HFFc6 (cell line): ENCODE measurements around the gene PLB1. TPM values are rescaled to one million over a fixed set of nuclear protein-coding genes. Genes with fewer than 3 reads are reported as not detected.

Experiments
- DNase-seq: peaks from one replicate; pipeline ENCODE4 v3.0.0-alpha.2; 2018
- H3K27ac Mint-ChIP-seq: 2 replicates; pipeline ENCODE4 v1.8.0; 2020; ENCODE audit warnings: mild to moderate bottlenecking, mixed read lengths
- H3K27me3 Mint-ChIP-seq: 2 replicates; pipeline ENCODE4 v1.8.0; 2021; ENCODE audit warnings: mild to moderate bottlenecking, moderate library complexity, mixed read lengths; ENCODE audit not compliant: insufficient read depth
- H3K36me3 Mint-ChIP-seq: 2 replicates; pipeline ENCODE4 v1.8.0; 2021; ENCODE audit warnings: low read depth, mixed read lengths
- H3K4me1 Mint-ChIP-seq: 2 replicates; pipeline ENCODE4 v1.8.0; 2020; ENCODE audit warnings: low read depth, mixed read lengths
- H3K4me3 Mint-ChIP-seq: 2 replicates; pipeline ENCODE4 v1.8.0; 2020; ENCODE audit warnings: mild to moderate bottlenecking, moderate library complexity, mixed read lengths
- H3K9me3 Mint-ChIP-seq: 2 replicates; pipeline ENCODE4 v1.8.0; 2020; ENCODE audit warnings: mild to moderate bottlenecking, mixed read lengths
- CTCF ChIP-seq: fragments of 200-600 bp; sonication (generic); IDR thresholded peaks from 2 replicates; pipeline ENCODE4 v1.5.0; 2021; ENCODE audit warnings: antibody characterized with exemption, mild to moderate bottlenecking
- total RNA-seq, 6 experiments: library from RNA; stranded (reverse); fragmentation: NEBNext Ultra II Directional; extraction: Animal tissue kit (Norgen Biotek cat#: 25700); gene quantifications; 2 replicates in 1 of 6; 3 replicates in 5 of 6; pipeline ENCODE4 v1.2.3, GENCODE V29; 2021

PLB1 gene
- total RNA-seq, 6 experiments from 2014 or later, result 0.36 to 0.95 (median 0.62) TPM

GRCh38 chr2:28628506-28628905 lies 132.6 kb downstream of the PLB1 start:
- Mint-ChIP-seq H3K4me1 (peaks cover 31% of the 10 kb centered on the region), H3K9me3 (no peaks in the 10 kb centered on the region), H3K4me3 (no peak overlapping the region), H3K36me3 (no peaks in the 10 kb centered on the region), H3K27me3 (peaks cover 3% of the 10 kb centered on the region), H3K27ac (no peak overlapping the region)
- TF ChIP-seq CTCF, result no peak
- no peak for DNase-seq

- Mint-ChIP-seq H3K27ac (no peak overlapping the region), H3K36me3 (no peaks in the 10 kb centered on the region), H3K9me3 (no peaks in the 10 kb centered on the region), H3K27me3 (peaks cover 3% of the 10 kb centered on the region), H3K4me1 (peaks cover 36% of the 10 kb centered on the region), H3K4me3 (no peak overlapping the region)
- no peak for TF ChIP-seq CTCF
- DNase-seq, result no peak
These were observed 133.1 kb downstream of the PLB1 start for GRCh38 chr2:28628987-28629386.

- DNase-seq, result no peak
- Mint-ChIP-seq H3K27me3 (peaks cover 3% of the 10 kb centered on the region), H3K4me3 (no peak overlapping the region), H3K36me3 (no peaks in the 10 kb centered on the region), H3K9me3 (no peaks in the 10 kb centered on the region), H3K4me1 (peaks cover 37% of the 10 kb centered on the region), H3K27ac (no peak overlapping the region)
- no peak for TF ChIP-seq CTCF
These were observed 134.1 kb downstream of the PLB1 start for GRCh38 chr2:28629910-28630309.

- no peak for DNase-seq
- no peaks in the 10 kb centered on the region for H3K9me3 Mint-ChIP-seq
- H3K4me3 Mint-ChIP-seq, result no peak overlapping the region
- H3K36me3 Mint-ChIP-seq, result no peaks in the 10 kb centered on the region
- peaks cover 33% of the 10 kb centered on the region for H3K4me1 Mint-ChIP-seq
- no peak overlapping the region for H3K27ac Mint-ChIP-seq
- TF ChIP-seq CTCF, result no peak
- H3K27me3 Mint-ChIP-seq, result peaks cover 3% of the 10 kb centered on the region
These were observed 134.5 kb downstream of the PLB1 start for GRCh38 chr2:28630341-28630740.

GRCh38 chr2:28631514-28632206 lies 135.8 kb downstream of the PLB1 start:
- H3K27ac Mint-ChIP-seq, result no peak overlapping the region
- peaks cover 28% of the 10 kb centered on the region for H3K4me1 Mint-ChIP-seq
- no peak for TF ChIP-seq CTCF
- no peak for DNase-seq
- H3K36me3 Mint-ChIP-seq, result no peaks in the 10 kb centered on the region
- H3K27me3 Mint-ChIP-seq, result peaks cover 3% of the 10 kb centered on the region
- no peaks in the 10 kb centered on the region for H3K9me3 Mint-ChIP-seq
- H3K4me3 Mint-ChIP-seq, result no peak overlapping the region
